HG03159 (cell line): ENCODE data around the gene RAB11A.

Experiments used
- ATAC-seq: cut with Tn5 transposase; IDR thresholded peaks from one replicate; pipeline ENCODE4 v1.9.1; 2021; ENCODE audit warnings: mild to moderate bottlenecking, moderate library complexity; ENCODE audit not compliant: unreplicated experiment

The RAB11A gene

GRCh38 chr15:65869126-65869953 lies at the start of gene RAB11A:
Gene RAB11A (plus strand): TSS chr15:65869491. CDS start chr15:65869586, 95 bp downstream.
- peak; percentile 83 for ATAC-seq

- no peak for ATAC-seq
These were observed 49.7 kb upstream of the RAB11A start for GRCh38 chr15:65819563-65819960.

DNA sequence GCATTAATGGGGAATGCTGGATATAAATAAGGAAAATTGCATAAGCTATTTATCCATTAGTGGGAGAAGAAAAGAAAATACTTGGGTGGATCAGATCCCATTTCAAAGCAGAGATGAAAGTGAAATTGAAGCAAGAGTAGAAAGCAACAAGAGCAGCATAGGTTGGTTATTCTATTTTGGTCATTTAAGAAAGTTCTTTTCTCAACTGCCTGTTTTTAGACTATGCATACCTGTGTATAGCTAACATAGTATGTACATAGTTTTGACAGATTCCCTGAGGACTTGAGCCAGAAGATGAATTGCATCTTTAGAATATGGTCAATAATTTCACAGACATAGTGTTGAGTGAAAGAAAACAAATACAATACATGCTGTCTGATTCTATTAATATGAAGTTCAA lies 48.2 kb upstream of the RAB11A start:
- no peak for ATAC-seq

DNA sequence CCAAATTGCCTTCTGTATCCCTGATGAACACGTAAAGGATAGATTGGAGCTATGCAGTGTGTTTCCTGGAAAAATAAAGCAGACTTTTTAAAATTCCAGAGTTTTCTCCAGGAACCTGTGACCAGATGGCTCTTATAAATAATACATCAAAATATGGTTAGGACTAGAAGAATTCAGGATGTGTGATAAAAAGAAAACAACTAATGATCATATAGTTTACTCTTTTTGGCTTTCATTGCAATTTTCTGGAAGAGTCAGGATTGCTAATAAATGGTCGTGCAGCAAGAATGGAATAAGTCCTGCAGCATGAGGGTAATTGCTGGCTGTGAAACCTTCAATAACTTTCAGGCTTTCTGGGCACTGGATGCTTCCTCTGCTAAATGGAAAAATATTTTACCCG lies 47.0 kb upstream of the RAB11A start:
- no peak for ATAC-seq

- ATAC-seq = no peak
These were observed 45.1 kb upstream of the RAB11A start for GRCh38 chr15:65824031-65824743.

DNA sequence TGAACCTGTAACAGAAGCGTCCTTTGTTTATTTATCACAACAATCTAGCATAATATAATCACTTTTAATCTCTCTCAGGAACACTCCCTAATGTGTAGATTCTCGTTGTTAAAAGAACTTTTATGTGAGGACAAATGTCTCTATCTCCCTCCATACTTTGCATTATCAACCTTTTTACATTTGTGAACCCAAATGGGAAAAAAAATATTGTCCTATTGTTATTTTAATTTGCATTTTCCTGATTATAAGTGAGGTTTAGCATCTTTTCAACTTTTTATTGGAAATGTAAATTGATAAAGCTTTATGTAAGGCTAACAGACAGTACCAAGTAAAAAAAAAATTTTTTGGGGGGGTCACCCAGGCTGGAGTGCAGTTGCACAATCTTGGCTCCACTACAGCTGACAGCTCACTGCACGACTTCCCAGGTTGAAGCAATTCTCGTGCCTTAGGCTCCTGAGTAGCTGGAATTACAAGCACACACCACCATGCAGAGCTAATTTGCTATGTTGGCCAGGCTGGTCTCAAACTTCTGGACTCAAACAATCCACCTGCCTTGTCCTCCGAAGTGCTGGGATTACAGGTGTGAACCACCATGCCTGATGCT lies 44.2 kb upstream of the RAB11A start:
- no peak for ATAC-seq

GRCh38 chr15:65827065-65827464 lies 42.2 kb upstream of the RAB11A start:
- ATAC-seq = no peak

DNA sequence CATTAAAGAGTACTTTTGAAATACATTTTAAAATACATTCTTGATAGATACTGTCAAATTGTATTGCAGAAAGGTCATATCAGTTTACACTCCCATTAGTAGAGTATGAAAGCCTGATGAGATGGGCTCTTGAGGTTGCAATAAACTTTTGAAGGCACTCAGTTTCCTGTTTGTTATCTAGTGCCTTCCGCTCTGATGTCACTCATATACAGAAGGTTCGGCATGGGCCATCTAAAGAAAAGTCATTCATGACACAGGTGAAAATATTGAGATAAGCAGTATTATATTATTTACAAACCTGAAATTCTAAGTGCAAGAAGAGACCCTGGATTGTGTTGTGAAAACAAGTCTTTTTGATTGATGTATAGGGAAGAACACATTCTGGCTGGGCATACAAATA lies 40.7 kb upstream of the RAB11A start:
- ATAC-seq = no peak

DNA sequence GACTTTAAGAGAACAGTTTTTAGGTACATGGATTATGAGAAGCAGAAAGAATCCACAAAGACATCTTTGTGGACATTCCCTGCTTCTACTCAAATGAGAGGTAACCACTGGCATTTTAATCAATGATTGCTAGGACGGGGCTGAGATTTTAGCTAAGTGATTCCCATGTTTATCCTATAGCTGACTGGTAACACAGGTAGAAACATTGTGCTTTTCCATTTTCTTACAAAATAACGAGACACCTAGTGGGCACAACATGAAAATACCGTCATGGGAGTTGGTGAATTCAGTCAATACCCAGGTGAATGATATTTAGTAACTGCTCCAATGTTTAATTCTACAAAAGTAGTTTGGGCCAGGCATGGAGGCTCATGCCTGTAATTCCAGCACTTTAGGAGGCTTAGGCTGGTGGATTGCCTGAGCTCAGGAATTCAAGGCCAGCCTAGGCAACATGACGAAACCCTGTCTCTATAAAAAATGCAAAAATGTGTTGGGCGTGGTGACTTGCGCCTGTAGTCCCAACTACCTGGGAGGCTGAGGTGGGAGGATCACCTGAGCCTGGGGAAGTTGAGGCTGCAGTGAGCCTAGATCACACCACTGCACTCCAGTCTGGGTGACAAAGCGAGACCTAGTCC lies 40.0 kb upstream of the RAB11A start:
- ATAC-seq = no peak

DNA sequence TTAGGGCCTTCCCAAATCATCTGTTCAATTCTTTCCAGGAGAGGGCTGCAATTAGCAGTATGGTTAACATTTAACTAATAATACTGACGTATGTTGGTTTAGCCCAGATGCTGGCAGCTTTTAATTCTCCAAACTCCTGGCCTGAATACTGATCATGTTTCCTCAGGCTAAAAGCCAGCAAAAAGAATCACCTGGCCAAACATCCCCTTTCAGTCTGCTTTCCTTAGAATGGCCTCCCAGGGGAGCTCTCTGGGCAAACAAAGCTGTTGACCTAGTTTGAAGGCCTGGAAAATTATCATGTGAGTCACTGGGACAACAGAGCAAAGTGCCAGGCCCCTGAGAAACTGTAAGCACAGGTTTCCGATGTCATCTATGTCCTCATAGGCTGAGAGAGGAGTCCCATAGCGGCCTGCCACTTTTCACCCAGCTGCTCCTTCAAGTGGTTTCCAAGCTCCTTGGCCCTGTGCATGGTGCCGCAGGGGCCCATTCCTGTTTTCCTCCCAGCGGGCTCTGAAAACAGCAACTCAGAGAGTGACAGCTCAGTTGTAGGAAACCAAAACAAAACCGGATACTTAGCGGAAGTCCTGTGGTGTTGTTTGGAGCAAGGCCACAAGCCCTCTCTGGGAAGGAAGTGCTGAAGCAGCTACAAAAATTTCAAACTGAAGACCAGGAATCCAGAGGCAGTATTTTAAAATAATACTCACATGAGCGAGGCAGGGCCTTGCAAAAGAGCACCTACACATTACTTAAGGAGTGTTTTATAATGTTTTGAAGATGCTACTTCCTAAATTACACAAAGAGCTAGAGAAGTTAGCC lies 36.5 kb upstream of the RAB11A start:
- ATAC-seq = no peak

DNA sequence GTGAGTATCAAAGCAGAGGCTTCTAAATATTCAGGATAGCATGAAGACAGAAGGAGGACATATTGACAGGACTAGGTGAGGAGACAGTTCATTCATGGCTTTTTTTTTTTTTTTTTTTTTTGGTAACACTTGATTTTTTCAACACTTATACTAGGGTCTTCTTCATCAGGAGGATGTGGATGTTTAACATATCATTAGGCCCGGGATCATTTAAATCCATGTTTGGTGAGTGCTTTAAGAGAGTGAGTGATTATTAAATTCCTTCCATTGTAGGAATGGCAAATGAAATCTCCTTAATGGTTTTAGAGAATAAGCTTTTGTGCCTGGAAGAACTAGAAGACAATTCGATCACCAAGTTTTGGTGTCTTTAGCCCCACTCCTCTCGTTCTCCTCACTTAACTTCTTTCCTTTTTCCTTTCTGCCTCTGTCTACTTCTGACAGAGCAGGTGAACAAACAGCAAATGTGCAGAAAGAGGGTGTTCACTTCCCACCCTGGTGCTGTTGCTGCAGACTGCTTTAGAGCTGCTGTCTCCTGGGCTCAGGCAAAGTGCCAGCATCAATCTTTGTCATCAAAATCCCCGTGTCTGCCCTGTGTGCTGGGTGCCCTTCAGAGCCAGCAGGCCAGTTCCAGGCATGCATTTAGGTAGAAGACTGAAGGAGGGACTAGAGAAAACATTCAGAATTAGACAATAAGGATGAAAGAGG lies 35.6 kb upstream of the RAB11A start:
- ATAC-seq = no peak

DNA sequence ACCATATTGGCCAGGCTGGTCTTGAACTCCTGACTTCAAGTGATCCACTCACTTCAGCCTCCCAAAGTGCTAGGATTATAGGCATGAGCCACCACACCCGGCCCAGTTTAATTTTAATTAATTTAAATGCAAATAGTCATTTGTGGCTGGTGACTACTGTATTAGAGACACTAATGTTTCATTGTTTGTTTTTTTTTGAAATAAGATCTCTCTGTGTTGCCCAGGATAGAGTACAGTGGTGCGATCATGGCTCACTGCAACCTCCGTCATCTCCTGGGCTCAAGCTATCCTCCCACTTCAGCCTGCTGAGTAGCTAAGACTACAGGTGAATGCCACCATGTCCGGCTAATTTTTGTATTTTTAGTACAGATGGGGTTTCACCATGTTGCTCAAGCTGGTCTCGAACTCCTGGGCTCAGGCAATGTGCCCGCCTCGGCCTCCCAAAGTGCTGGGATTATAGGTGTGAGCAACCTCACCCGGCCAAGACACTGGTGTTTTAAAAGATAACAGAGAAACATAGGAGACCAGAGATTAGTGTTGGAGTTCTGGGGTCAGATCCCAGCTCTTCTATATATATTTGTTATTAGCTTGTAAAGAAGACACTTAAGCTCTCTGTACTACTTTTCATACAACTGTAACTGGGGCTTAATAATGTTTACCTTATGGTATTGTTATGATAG lies 34.5 kb upstream of the RAB11A start:
- ATAC-seq = no peak

DNA sequence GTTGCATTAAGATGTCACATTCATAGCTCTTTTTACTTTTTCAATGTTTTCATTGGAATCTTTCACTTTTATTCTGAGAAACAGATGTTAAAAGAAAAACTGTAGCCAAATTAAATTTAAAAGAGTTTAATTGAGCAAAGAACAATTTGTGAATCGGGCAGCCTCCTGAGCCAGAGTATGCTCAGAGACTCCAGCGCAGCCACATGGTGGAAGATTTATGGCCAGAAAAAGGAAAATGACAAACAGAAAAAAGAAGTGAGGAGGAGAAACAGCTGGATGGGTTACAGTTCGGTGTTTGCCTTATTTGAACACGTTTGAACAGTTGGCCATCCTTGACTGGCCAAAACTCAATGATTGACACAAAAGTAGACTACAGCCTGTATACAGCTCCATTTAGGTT lies 33.8 kb upstream of the RAB11A start:
- no peak for ATAC-seq

GRCh38 chr15:65836665-65837064 lies 32.6 kb upstream of the RAB11A start:
- ATAC-seq = no peak

- ATAC-seq = no peak
These were observed 31.7 kb upstream of the RAB11A start for GRCh38 chr15:65837301-65838294.

DNA sequence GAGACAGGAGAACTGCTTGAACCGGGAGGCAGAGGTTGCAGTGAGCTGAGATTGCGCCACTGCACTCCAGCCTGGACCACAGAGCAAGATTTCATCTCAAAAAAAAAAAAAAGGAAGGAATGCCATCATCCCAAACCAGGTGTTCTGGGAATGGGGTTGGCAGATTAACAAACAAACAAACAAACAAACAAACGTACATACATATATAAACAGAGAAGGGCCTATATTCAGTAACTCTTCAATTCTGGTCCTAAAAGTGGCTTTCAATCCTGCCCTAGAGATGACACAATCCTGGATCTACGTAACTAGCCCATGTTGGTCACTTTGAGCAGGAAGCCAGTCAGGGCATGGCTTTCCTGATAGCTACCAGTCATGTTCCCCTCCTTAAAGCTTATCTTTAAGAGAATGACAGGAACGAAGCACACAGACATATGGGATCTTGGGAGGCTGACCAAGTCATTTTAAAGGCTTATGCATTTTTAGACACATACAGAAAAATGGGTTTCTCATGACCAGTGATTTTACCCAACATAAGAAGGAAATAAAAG lies 29.9 kb upstream of the RAB11A start:
- no peak for ATAC-seq

- ATAC-seq = no peak
These were observed 29.3 kb upstream of the RAB11A start for GRCh38 chr15:65839985-65840384.
